Eye (tissue), 1 donor: ENCODE results near the gene SMIM34.
"Not testable (repeated sequence)": the region's sequence is repeated elsewhere in the genome, so short reads cannot be mapped to it uniquely, and the experiment has no call there.

Experiments used
- DNase-seq: peaks from one replicate; pipeline ENCODE4 v3.0.0-alpha.2; 2015

SMIM34 gene

GRCh38 chr21:34423805-34424204, at the start of gene SMIM34:
Gene SMIM34 (minus strand): TSS chr21:34423951. CDS start chr21:34423839, 112 bp downstream.
- not testable (repeated sequence) for DNase-seq

- DNase-seq: not testable (repeated sequence)
Observed at GRCh38 chr21:34467333-34467732, 43.6 kb upstream of the SMIM34 start.

- not testable (repeated sequence) for DNase-seq
Observed at GRCh38 chr21:34459426-34459825, 35.7 kb upstream of the SMIM34 start.

- not testable (repeated sequence) for DNase-seq
Observed at GRCh38 chr21:34458266-34458665, 34.5 kb upstream of the SMIM34 start.

GRCh38 chr21:34456180-34456579, 32.4 kb upstream of the SMIM34 start:
- DNase-seq: not testable (repeated sequence)

- DNase-seq: not testable (repeated sequence)
Observed at GRCh38 chr21:34455628-34456027, 31.9 kb upstream of the SMIM34 start.

- not testable (repeated sequence) for DNase-seq
Observed at GRCh38 chr21:34447018-34447417, 23.3 kb upstream of the SMIM34 start.

GRCh38 chr21:34443486-34443885, 19.7 kb upstream of the SMIM34 start:
- not testable (repeated sequence) for DNase-seq

GRCh38 chr21:34429710-34430109, 6.0 kb upstream of the SMIM34 start:
- not testable (repeated sequence) for DNase-seq

- not testable (repeated sequence) for DNase-seq
Observed at GRCh38 chr21:34428441-34428840, 4.7 kb upstream of the SMIM34 start.

GRCh38 chr21:34427339-34427738, 3.6 kb upstream of the SMIM34 start:
- not testable (repeated sequence) for DNase-seq

GRCh38 chr21:34417448-34418077, 6.2 kb downstream of the SMIM34 start:
- DNase-seq: not testable (repeated sequence)

- not testable (repeated sequence) for DNase-seq
Observed at GRCh38 chr21:34407294-34407693, 16.5 kb downstream of the SMIM34 start.

- not testable (repeated sequence) for DNase-seq
Observed at GRCh38 chr21:34406676-34407075, 17.1 kb downstream of the SMIM34 start.

- not testable (repeated sequence) for DNase-seq
Observed at GRCh38 chr21:34406102-34406501, 17.6 kb downstream of the SMIM34 start.

- not testable (repeated sequence) for DNase-seq
Observed at GRCh38 chr21:34405686-34406085, 18.1 kb downstream of the SMIM34 start.

GRCh38 chr21:34404742-34405141, 19.0 kb downstream of the SMIM34 start:
- DNase-seq: not testable (repeated sequence)

GRCh38 chr21:34400522-34400921, 23.2 kb downstream of the SMIM34 start:
- not testable (repeated sequence) for DNase-seq

GRCh38 chr21:34383724-34384415, 39.9 kb downstream of the SMIM34 start:
- DNase-seq: not testable (repeated sequence)

- DNase-seq: not testable (repeated sequence)
Observed at GRCh38 chr21:34383138-34383537, 40.6 kb downstream of the SMIM34 start.

- DNase-seq: not testable (repeated sequence)
Observed at GRCh38 chr21:34375619-34375972, 48.2 kb downstream of the SMIM34 start.

GRCh38 chr21:34374940-34375618, 48.7 kb downstream of the SMIM34 start, which contains the start of gene SMIM11:
Gene SMIM11 (plus strand): TSS chr21:34375507. CDS start chr21:34379505, 3,998 bp downstream.
- not testable (repeated sequence) for DNase-seq

- not testable (repeated sequence) for DNase-seq
Observed at GRCh38 chr21:34374462-34374861, 49.3 kb downstream of the SMIM34 start.
